D721Med (cell line): ENCODE results near the gene DPF3.

Experiments
- DNase-seq: peaks from one replicate; pipeline ENCODE4 v3.0.0; 2011; ENCODE audit warnings: low spot score; ENCODE audit not compliant: insufficient read length
- FAIRE-seq: peaks from 2 replicates; lab custom pipeline; 2011; peaks lifted over from hg19 to GRCh38; lab: Jason Lieb, UNC
- CTCF ChIP-seq: IDR thresholded peaks from 2 replicates; pipeline ENCODE4 v1.5.1; 2012; ENCODE audit warnings: mild to moderate bottlenecking, control low read depth; ENCODE audit not compliant: insufficient read depth; ENCODE audit errors: missing control alignments

The DPF3 gene

GRCh38 chr14:72574715-72575114, 319.2 kb downstream of the DPF3 start:
- DNase-seq: no peak
- TF ChIP-seq CTCF: no peak
- no peak for FAIRE-seq

GRCh38 chr14:72573725-72574417, 320.0 kb downstream of the DPF3 start:
- DNase-seq: no peak
- no peak for FAIRE-seq
- no peak for TF ChIP-seq CTCF
